DOHH2 (cell line): ENCODE data around the gene CHD3.
A peak's percentile ranks its signal among the peaks of the same experiment; 100 is the strongest.

ENCODE experiments used
- CTCF ChIP-seq: fragments of 200-600 bp; sonication (generic); IDR thresholded peaks from one replicate; pipeline ENCODE4 v1.5.1; 2014; ENCODE audit warnings: antibody characterized with exemption, mild to moderate bottlenecking, low read depth, low read length; ENCODE audit not compliant: poor library complexity, severe bottlenecking
- EZH2phosphoT487 ChIP-seq: fragments of 200-600 bp; sonication (generic); IDR thresholded peaks from 2 replicates; pipeline ENCODE4 v1.6.1; 2017; ENCODE audit warnings: borderline replicate concordance, mild to moderate bottlenecking, antibody characterized with exemption, low read length, moderate library complexity, mixed read lengths

GRCh38 chr17:7922845-7923628 is 34.4 kb downstream of the CHD3 start:
- peak; percentile 30 for TF ChIP-seq CTCF
- TF ChIP-seq EZH2phosphoT487 = no peak
